AG04450 (cell line): ENCODE measurements around the gene PNRC2. TPM values are rescaled to one million over a fixed set of nuclear protein-coding genes. Genes with fewer than 3 reads are reported as not detected.

ENCODE experiments used
- CTCF ChIA-PET: fragments of 300-600, 350-600 bp; formaldehyde crosslinking; extraction: SDS; loops from one replicate; lab custom pipeline; 2022; ENCODE audit warnings: antibody characterized with exemption, inconsistent platforms; lab: Charles Lee
- POLR2A ChIA-PET: fragments of 350-600 bp; formaldehyde crosslinking; extraction: SDS; loops from one replicate; lab custom pipeline; 2021; ENCODE audit warnings: antibody characterized with exemption, inconsistent platforms; lab: Yijun Ruan, JAX
- DNase-seq: peaks from one replicate; pipeline ENCODE4 v3.0.0-alpha.2; 2011; ENCODE audit warnings: low read depth, low spot score
- H3K27ac ChIP-seq: one replicate; pipeline ENCODE4 v1.5.1; 2012; ENCODE audit warnings: low read depth, low read length, control low read depth
- H3K27me3 ChIP-seq: one replicate; pipeline ENCODE4 v1.6.0; 2012; ENCODE audit warnings: low read length; ENCODE audit not compliant: control insufficient read depth, insufficient read depth
- H3K4me3 ChIP-seq: 2 replicates; pipeline ENCODE4 v1.5.1; 2011; ENCODE audit warnings: mild to moderate bottlenecking, low read depth, low read length, control low read depth
- H3K9me3 ChIP-seq: 2 replicates; pipeline ENCODE4 v1.5.1; 2012; ENCODE audit warnings: low read length; ENCODE audit not compliant: control insufficient read depth, insufficient read depth
- CTCF ChIP-seq: IDR thresholded peaks from 2 replicates; pipeline ENCODE4 v1.5.1; 2011; ENCODE audit warnings: low read depth, low read length, control low read depth, inconsistent platforms
- polyA plus RNA-seq: library from polyadenylated mRNA; depleted of rRNA; stranded (reverse); fragments of >200 nt; gene quantifications from 2 replicates; pipeline ENCODE4 v1.2.3, GENCODE V29; 2011

The PNRC2 gene
- polyA plus RNA-seq, 1 experiment: 96.0 TPM

GRCh38 chr1:23966973-23967493 is 7.4 kb downstream of the PNRC2 start:
- TF ChIP-seq CTCF: no peak
- Histone ChIP-seq H3K9me3 (no peaks in the 10 kb centered on the region), H3K27ac (no peak overlapping the region), H3K4me3 (no peak overlapping the region), H3K27me3 (no peaks in the 10 kb centered on the region)
- no peak for DNase-seq
- CTCF ChIA-PET: no interaction called here
- POLR2A ChIA-PET: interaction anchor here (0.7 kb wide), 1 partner anchor 22 kb away, joined by 3 read pairs; no protein-coding TSS in a partner anchor

- ChIA-PET POLR2A (interaction anchor here (0.7 kb wide), 1 partner anchor 21 kb away, joined by 3 read pairs; no protein-coding TSS in a partner anchor), CTCF (interaction anchor here (1.7 kb wide), 1 partner anchor 182 kb away, joined by 4 read pairs; no protein-coding TSS in a partner anchor)
- Histone ChIP-seq H3K27ac (no peak overlapping the region), H3K27me3 (no peaks in the 10 kb centered on the region), H3K9me3 (no peaks in the 10 kb centered on the region), H3K4me3 (no peak overlapping the region)
- TF ChIP-seq CTCF: no peak
- no peak for DNase-seq
These were observed 8.2 kb downstream of the PNRC2 start for GRCh38 chr1:23967871-23968270.

GRCh38 chr1:23977187-23977853 is 17.7 kb downstream of the PNRC2 start:
- TF ChIP-seq CTCF: no peak
- no peaks in the 10 kb centered on the region for H3K27me3 ChIP-seq
- no peak for DNase-seq
- POLR2A ChIA-PET: no interaction called here
- H3K4me3 ChIP-seq: peak overlapping the region; percentile 10; the same call in 1 of the 2 replicates
- no peak overlapping the region for H3K27ac ChIP-seq
- no peaks in the 10 kb centered on the region; the same call in 1 of the 2 replicates for H3K9me3 ChIP-seq
- CTCF ChIA-PET: interaction anchor here (2.1 kb wide), 1 partner anchor 51 kb away, joined by 5 read pairs; no protein-coding TSS in a partner anchor

- Histone ChIP-seq H3K9me3 (no peaks in the 10 kb centered on the region; the same call in 1 of the 2 replicates), H3K4me3 (peak overlapping the region; percentile 94), H3K27me3 (no peaks in the 10 kb centered on the region), H3K27ac (no peak overlapping the region)
- DNase-seq: no peak
- no peak for TF ChIP-seq CTCF
- POLR2A ChIA-PET: no interaction called here
- CTCF ChIA-PET: no interaction called here
These were observed 18.2 kb downstream of the PNRC2 start for GRCh38 chr1:23977854-23978191.

- Histone ChIP-seq H3K27me3 (no peaks in the 10 kb centered on the region), H3K4me3 (peak overlapping the region; percentile 94), H3K27ac (no peak overlapping the region), H3K9me3 (no peaks in the 10 kb centered on the region; the same call in 1 of the 2 replicates)
- no peak for TF ChIP-seq CTCF
- no peak for DNase-seq
- POLR2A ChIA-PET: interaction anchor here (0.8 to 2.0 kb wide), 2 partner anchors 19 to 43 kb away, joined by 3 to 12 read pairs; partner anchors contain the start of gene PNRC2
- CTCF ChIA-PET: no interaction called here
These were observed 19.2 kb downstream of the PNRC2 start for GRCh38 chr1:23978805-23979204.
